Activated CD4-positive, alpha-beta T cell treated with anti-CD3 and anti-CD28 coated beads, Interleukin-2, Interleukin-6, amounts not matched to agents 100 ng/mL and 50 ng/mL, durations not matched to agents 16 hours and 8 hours (primary cell): ENCODE data around the gene MACO1.
A peak's percentile ranks its signal among the peaks of the same experiment; 100 is the strongest.
"Not testable (repeated sequence)": the region's sequence is repeated elsewhere in the genome, so short reads cannot be mapped to it uniquely, and the experiment has no call there.

Source experiments
- DNase-seq: peaks from one replicate; pipeline ENCODE4 v3.0.0-alpha.2; 2020

The MACO1 gene

GRCh38 chr1:25430073-25430966 lies at the start of gene MACO1:
MACO1 (plus strand) TSS chr1:25430897; CDS start chr1:25431099, 202 bp downstream.
- peak; percentile 98 for DNase-seq

- not testable (repeated sequence) for DNase-seq
These were observed 48.2 kb upstream of the MACO1 start for GRCh38 chr1:25382543-25382942.

- DNase-seq, result not testable (repeated sequence)
These were observed 47.6 kb upstream of the MACO1 start for GRCh38 chr1:25383090-25383489.

- not testable (repeated sequence) for DNase-seq
These were observed 46.8 kb upstream of the MACO1 start for GRCh38 chr1:25383875-25384274.

- not testable (repeated sequence) for DNase-seq
These were observed 43.6 kb upstream of the MACO1 start for GRCh38 chr1:25387096-25387495.

GRCh38 chr1:25388691-25389090 lies 42.0 kb upstream of the MACO1 start:
- not testable (repeated sequence) for DNase-seq

GRCh38 chr1:25389721-25390120 lies 41.0 kb upstream of the MACO1 start:
- not testable (repeated sequence) for DNase-seq

GRCh38 chr1:25392841-25393240 lies 37.9 kb upstream of the MACO1 start:
- DNase-seq, result no peak

GRCh38 chr1:25397549-25397948 lies 33.1 kb upstream of the MACO1 start:
- not testable (repeated sequence) for DNase-seq

- not testable (repeated sequence) for DNase-seq
These were observed 32.6 kb upstream of the MACO1 start for GRCh38 chr1:25398079-25398478.

GRCh38 chr1:25402947-25403803 lies 27.5 kb upstream of the MACO1 start:
- DNase-seq, result peak; percentile 4

GRCh38 chr1:25405731-25406305 lies 24.9 kb upstream of the MACO1 start:
- not testable (repeated sequence) for DNase-seq

GRCh38 chr1:25409641-25410427 lies 20.9 kb upstream of the MACO1 start:
- not testable (repeated sequence) for DNase-seq

- DNase-seq, result not testable (repeated sequence)
These were observed 17.6 kb upstream of the MACO1 start for GRCh38 chr1:25412872-25413623.

GRCh38 chr1:25414157-25414556 lies 16.5 kb upstream of the MACO1 start:
- DNase-seq, result not testable (repeated sequence)

GRCh38 chr1:25414578-25414977 lies 16.1 kb upstream of the MACO1 start:
- not testable (repeated sequence) for DNase-seq

- DNase-seq, result not testable (repeated sequence)
These were observed 13.4 kb upstream of the MACO1 start for GRCh38 chr1:25417280-25417679.

GRCh38 chr1:25419339-25419738 lies 11.4 kb upstream of the MACO1 start:
- not testable (repeated sequence) for DNase-seq

GRCh38 chr1:25420715-25421114 lies 10.0 kb upstream of the MACO1 start, which contains the start of gene RHCE:
RHCE (minus strand) TSS chr1:25420825; CDS start chr1:25420786, 39 bp downstream.
- not testable (repeated sequence) for DNase-seq

- not testable (repeated sequence) for DNase-seq
These were observed 7.5 kb upstream of the MACO1 start for GRCh38 chr1:25423206-25423605.
